ENCODE results near the gene APLP2. TPM values are rescaled to one million over a fixed set of nuclear protein-coding genes. Genes with fewer than 3 reads are reported as not detected.

The APLP2 gene
- total and polyA plus RNA-seq, 2 experiments from 2014 or later, result 322 to 362 TPM

DNA sequence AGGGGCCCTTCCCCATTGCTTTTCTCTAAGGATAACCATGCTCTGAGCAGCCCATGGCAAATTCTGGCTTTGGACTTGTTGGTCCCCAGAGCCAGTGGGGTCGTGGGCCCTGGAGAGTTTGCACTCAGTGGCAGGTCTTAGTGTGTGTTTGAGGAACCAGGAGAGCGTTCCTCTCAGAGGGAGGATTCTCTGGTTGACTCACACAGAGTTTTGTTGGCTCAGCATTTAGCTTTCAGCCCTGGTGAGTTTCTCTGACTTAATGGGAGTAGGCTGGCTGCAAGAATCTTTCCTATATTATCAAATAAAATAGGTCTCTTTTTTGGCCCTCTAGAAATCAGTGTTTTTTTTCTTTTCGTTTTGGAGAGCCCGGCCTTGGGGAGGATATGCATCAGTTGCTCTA lies 110.8 kb downstream of the APLP2 start:
- no peaks in the 10 kb centered on the region for H4K20me1 ChIP-seq (replicated peaks; ENCODE audit: insufficient read depth)
- no peak overlapping the region for H3K4me3 Mint-ChIP-seq
- no peak overlapping the region for H3K27ac ChIP-seq (ENCODE audit: low read depth)
- no peak for DNase-seq (ENCODE audit: low spot score)
- no peaks in the 10 kb centered on the region; the same call in 1 of the 2 replicates for H3K4me1 ChIP-seq (ENCODE audit: insufficient read depth)
- ATAC-seq, result no peak
- peaks cover 14% of the 10 kb centered on the region for H3K4me1 Mint-ChIP-seq
- no peaks in the 10 kb centered on the region for H3K79me2 ChIP-seq (replicated peaks; ENCODE audit: insufficient read depth)
- no peak overlapping the region for H3K4me3 ChIP-seq
- TF ChIP-seq CREB1 (CRISPR knock-in tag; IDR thresholded peaks at IDR 0.05; ENCODE audit: low read depth) (no peak), JUNB (IDR thresholded peaks at IDR 0.05; ENCODE audit: unreplicated experiment) (no peak)
- no peaks in the 10 kb centered on the region; the same call in 2 of the 3 replicates for H3K36me3 Mint-ChIP-seq (ENCODE audit: low read depth)
- no peak overlapping the region for H3K4me2 ChIP-seq
- no peaks in the 10 kb centered on the region for H3K36me3 ChIP-seq (ENCODE audit: insufficient read depth)
- no peaks in the 10 kb centered on the region for H3K9me2 ChIP-seq (ENCODE audit: insufficient read depth)
- H3K27me3 Mint-ChIP-seq (ENCODE audit: insufficient read depth, low read depth, poor library complexity), result peaks cover 7% of the 10 kb centered on the region
- H3F3A ChIP-seq (replicated peaks; ENCODE audit: low read depth), result no peaks in the 10 kb centered on the region
- no peak overlapping the region for H3K27ac Mint-ChIP-seq
- no peaks in the 10 kb centered on the region for H3K9me3 Mint-ChIP-seq
- no peak overlapping the region for H2AFZ ChIP-seq
- no peaks in the 10 kb centered on the region for H3K27me3 ChIP-seq (ENCODE audit: insufficient read depth)

DNA sequence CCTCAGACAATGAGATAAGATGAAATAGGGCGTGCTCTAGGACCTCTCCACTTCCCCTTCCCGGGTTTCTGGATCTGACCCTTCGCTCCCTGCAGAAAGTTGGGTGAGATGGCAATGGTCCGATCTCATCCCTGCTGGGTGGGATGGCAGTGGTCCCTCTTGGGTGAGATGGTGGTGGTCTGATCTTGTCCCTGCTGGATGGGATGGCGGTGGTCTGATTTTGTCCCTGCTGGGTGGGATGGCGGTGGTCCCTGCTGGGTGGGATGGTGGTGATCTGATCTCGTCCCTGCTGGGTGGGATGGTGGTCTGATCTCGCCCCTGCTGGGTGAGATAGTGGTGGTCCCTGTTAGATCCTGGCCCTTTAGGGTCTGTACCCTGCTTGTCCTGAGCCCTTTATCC lies 111.2 kb downstream of the APLP2 start:
- no peak overlapping the region for H2AFZ ChIP-seq
- no peaks in the 10 kb centered on the region; the same call in 1 of the 2 replicates for H3K4me1 ChIP-seq (ENCODE audit: insufficient read depth)
- H3K27me3 Mint-ChIP-seq (ENCODE audit: insufficient read depth, low read depth, poor library complexity), result peaks cover 7% of the 10 kb centered on the region
- no peaks in the 10 kb centered on the region for H3K79me2 ChIP-seq (replicated peaks; ENCODE audit: insufficient read depth)
- H3F3A ChIP-seq (replicated peaks; ENCODE audit: low read depth), result no peaks in the 10 kb centered on the region
- no peak overlapping the region for H3K4me3 Mint-ChIP-seq
- H3K4me1 Mint-ChIP-seq, result peaks cover 14% of the 10 kb centered on the region
- no peaks in the 10 kb centered on the region; the same call in 2 of the 3 replicates for H3K36me3 Mint-ChIP-seq (ENCODE audit: low read depth)
- no peaks in the 10 kb centered on the region for H3K9me2 ChIP-seq (ENCODE audit: insufficient read depth)
- H4K20me1 ChIP-seq (replicated peaks; ENCODE audit: insufficient read depth), result no peaks in the 10 kb centered on the region; the same call in 1 of the 2 replicates
- no peak overlapping the region for H3K4me3 ChIP-seq
- no peak overlapping the region for H3K27ac Mint-ChIP-seq
- H3K27ac ChIP-seq (ENCODE audit: low read depth), result no peak overlapping the region
- no peak overlapping the region for H3K4me2 ChIP-seq
- no peaks in the 10 kb centered on the region for H3K9me3 Mint-ChIP-seq
- no peak for DNase-seq (ENCODE audit: low spot score)
- TF ChIP-seq, protein P1, sequence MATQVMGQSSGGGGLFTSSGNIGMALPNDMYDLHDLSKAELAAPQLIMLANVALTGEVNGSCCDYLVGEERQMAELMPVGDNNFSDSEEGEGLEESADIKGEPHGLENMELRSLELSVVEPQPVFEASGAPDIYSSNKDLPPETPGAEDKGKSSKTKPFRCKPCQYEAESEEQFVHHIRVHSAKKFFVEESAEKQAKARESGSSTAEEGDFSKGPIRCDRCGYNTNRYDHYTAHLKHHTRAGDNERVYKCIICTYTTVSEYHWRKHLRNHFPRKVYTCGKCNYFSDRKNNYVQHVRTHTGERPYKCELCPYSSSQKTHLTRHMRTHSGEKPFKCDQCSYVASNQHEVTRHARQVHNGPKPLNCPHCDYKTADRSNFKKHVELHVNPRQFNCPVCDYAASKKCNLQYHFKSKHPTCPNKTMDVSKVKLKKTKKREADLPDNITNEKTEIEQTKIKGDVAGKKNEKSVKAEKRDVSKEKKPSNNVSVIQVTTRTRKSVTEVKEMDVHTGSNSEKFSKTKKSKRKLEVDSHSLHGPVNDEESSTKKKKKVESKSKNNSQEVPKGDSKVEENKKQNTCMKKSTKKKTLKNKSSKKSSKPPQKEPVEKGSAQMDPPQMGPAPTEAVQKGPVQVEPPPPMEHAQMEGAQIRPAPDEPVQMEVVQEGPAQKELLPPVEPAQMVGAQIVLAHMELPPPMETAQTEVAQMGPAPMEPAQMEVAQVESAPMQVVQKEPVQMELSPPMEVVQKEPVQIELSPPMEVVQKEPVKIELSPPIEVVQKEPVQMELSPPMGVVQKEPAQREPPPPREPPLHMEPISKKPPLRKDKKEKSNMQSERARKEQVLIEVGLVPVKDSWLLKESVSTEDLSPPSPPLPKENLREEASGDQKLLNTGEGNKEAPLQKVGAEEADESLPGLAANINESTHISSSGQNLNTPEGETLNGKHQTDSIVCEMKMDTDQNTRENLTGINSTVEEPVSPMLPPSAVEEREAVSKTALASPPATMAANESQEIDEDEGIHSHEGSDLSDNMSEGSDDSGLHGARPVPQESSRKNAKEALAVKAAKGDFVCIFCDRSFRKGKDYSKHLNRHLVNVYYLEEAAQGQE (IDR thresholded peaks at IDR 0.05; ENCODE audit: unreplicated experiment), result no peak
- TF ChIP-seq ZNF331 (CRISPR knock-in tag; IDR thresholded peaks at IDR 0.05; ENCODE audit: low read depth) (no peak), STAT1 (IDR thresholded peaks at IDR 0.05; ENCODE audit: unreplicated experiment) (no peak), CREB1 (CRISPR knock-in tag; IDR thresholded peaks at IDR 0.05; ENCODE audit: low read depth) (no peak), POLR2AphosphoS5 (IDR thresholded peaks at IDR 0.05; ENCODE audit: low read depth) (no peak), JUNB (IDR thresholded peaks at IDR 0.05; ENCODE audit: unreplicated experiment) (no peak)
- TF ChIP-seq, protein P2, sequence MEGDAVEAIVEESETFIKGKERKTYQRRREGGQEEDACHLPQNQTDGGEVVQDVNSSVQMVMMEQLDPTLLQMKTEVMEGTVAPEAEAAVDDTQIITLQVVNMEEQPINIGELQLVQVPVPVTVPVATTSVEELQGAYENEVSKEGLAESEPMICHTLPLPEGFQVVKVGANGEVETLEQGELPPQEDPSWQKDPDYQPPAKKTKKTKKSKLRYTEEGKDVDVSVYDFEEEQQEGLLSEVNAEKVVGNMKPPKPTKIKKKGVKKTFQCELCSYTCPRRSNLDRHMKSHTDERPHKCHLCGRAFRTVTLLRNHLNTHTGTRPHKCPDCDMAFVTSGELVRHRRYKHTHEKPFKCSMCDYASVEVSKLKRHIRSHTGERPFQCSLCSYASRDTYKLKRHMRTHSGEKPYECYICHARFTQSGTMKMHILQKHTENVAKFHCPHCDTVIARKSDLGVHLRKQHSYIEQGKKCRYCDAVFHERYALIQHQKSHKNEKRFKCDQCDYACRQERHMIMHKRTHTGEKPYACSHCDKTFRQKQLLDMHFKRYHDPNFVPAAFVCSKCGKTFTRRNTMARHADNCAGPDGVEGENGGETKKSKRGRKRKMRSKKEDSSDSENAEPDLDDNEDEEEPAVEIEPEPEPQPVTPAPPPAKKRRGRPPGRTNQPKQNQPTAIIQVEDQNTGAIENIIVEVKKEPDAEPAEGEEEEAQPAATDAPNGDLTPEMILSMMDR (conservative IDR thresholded peaks at IDR 0.05; ENCODE audit: low read depth in 2 of 2), result no peak
- H3K36me3 ChIP-seq (ENCODE audit: insufficient read depth), result no peaks in the 10 kb centered on the region
- no peaks in the 10 kb centered on the region for H3K27me3 ChIP-seq (ENCODE audit: insufficient read depth)
- no peak for ATAC-seq

All from GM23338 (cell line).